Calu3 (cell line): Measurements from ENCODE around the gene TNP2. TPM values are rescaled to one million over a fixed set of nuclear protein-coding genes. Genes with fewer than 3 reads are reported as not detected.

Experiments used
- BruUV-seq: library from RNA; stranded (reverse); fragments of 400-500 nt; replicated peaks from 2 replicates; lab custom pipeline; 2021; lab: Mats Ljungman, UMichigan
- CTCF ChIA-PET: fragments of 300-600 bp; sonication (Branson Sonifier 250); formaldehyde crosslinking; loops from one replicate; lab custom pipeline; 2022; ENCODE audit warnings: antibody characterized with exemption; lab: Charles Lee
- DNase-seq: peaks from one replicate; pipeline ENCODE4 v3.0.0; 2022
- H3K27ac Mint-ChIP-seq: one replicate; pipeline ENCODE4 v1.8.0; 2022; ENCODE audit warnings: mixed read lengths; ENCODE audit not compliant: unreplicated experiment
- H3K27me3 Mint-ChIP-seq: one replicate; pipeline ENCODE4 v1.8.0; 2022; ENCODE audit warnings: mixed read lengths; ENCODE audit not compliant: unreplicated experiment
- H3K36me3 Mint-ChIP-seq: one replicate; pipeline ENCODE4 v1.8.0; 2022; ENCODE audit warnings: mild to moderate bottlenecking, moderate library complexity, mixed read lengths; ENCODE audit not compliant: insufficient read depth, unreplicated experiment
- H3K4me1 Mint-ChIP-seq: one replicate; pipeline ENCODE4 v1.8.0; 2022; ENCODE audit warnings: mild to moderate bottlenecking, low read depth, mixed read lengths; ENCODE audit not compliant: unreplicated experiment
- H3K4me3 Mint-ChIP-seq: one replicate; pipeline ENCODE4 v1.8.0; 2022; ENCODE audit warnings: mild to moderate bottlenecking, low read depth, moderate library complexity, mixed read lengths; ENCODE audit not compliant: unreplicated experiment
- H3K9me3 Mint-ChIP-seq: one replicate; pipeline ENCODE4 v1.8.0; 2022; ENCODE audit warnings: low read depth, mixed read lengths; ENCODE audit not compliant: unreplicated experiment
- CTCF ChIP-seq: fragments of 200-600 bp; IDR thresholded peaks from one replicate; pipeline ENCODE4 v1.8.0; 2022; ENCODE audit warnings: antibody characterized with exemption; ENCODE audit not compliant: unreplicated experiment
- intact Hi-C: fragments of 100-400 bp; cut with micrococcal nuclease; formaldehyde crosslinking; loops from one replicate; pipeline ENCODE4 v1.10.0; 2022; ENCODE audit not compliant: unreplicated experiment
- total RNA-seq: library from RNA; stranded (reverse); gene quantifications from 2 replicates; pipeline ENCODE4 v1.2.3, GENCODE V29; 2022

Gene TNP2
- total RNA-seq, 1 experiment from 2014 or later, result not detected

DNA sequence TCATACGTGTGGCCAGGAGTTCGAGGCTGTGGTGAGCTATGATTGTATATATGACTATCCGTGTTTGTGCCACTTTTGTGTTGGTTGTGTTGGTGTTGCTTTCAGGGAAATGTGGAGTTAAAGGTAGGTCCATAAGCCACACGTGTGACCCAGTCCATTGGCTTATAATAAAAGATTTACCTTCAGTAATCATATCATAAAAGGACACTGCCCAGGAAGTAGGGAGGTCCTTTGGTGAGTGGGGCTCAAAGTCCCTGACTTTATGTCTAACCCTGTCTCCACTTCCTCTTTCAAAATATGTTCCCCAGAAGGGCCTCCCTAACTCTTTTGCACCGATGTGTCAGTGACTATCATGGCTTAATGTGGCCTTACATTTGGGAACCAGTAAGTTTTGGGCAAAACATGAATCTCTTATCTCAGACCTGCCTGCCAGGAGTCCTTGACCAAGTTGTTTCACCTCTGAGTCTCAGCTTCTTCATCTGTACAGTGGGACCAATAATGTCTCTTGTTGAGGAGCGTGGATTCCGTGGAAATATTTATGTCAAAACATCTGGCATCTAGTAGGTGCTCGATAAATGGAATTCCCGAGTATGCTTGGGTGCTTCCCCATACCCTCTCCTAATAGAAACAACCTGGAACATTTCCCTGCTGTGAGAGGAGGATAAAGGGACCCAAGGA is 4.8 kb downstream of the TNP2 start:
- TF ChIP-seq CTCF, result no peak
- H3K9me3 Mint-ChIP-seq, result peaks cover 4% of the 10 kb centered on the region
- H3K4me1 Mint-ChIP-seq, result peaks cover 17% of the 10 kb centered on the region
- H3K27me3 Mint-ChIP-seq, result no peaks in the 10 kb centered on the region
- CTCF ChIA-PET, result interaction anchor here (1.2 kb wide), 1 partner anchor 33 kb away, joined by 5 read pairs; no protein-coding TSS in a partner anchor
- no peaks in the 10 kb centered on the region for H3K36me3 Mint-ChIP-seq
- no TSS peak for BruUV-seq
- DNase-seq, result no peak
- H3K4me3 Mint-ChIP-seq, result no peak overlapping the region
- intact Hi-C loops, result no loop called here
- no peak overlapping the region for H3K27ac Mint-ChIP-seq

DNA sequence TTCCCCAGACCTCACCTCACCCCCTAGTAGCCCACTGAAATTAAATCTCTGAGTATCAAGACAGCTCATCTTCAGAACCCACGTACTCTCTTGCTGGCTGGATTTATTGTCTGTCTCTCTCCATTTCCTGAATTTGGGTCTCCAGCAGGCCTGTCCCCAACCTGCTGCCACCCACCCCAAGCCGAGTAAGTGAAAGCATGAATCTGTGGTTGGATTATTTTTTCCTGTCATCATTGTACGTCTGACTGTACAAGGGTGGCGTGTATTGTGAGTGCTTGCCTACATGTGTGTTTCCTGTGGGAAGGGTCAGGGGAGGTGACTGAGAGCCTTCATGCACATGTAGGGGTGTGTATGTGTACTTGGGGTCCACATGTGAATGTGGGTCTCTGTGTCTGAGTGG is 5.4 kb downstream of the TNP2 start:
- no peak for DNase-seq
- H3K36me3 Mint-ChIP-seq, result no peaks in the 10 kb centered on the region
- intact Hi-C loops, result no loop called here
- H3K4me3 Mint-ChIP-seq, result no peak overlapping the region
- CTCF ChIA-PET, result no interaction called here
- H3K4me1 Mint-ChIP-seq, result peaks cover 21% of the 10 kb centered on the region
- no TSS peak for BruUV-seq
- no peak for TF ChIP-seq CTCF
- peaks cover 4% of the 10 kb centered on the region for H3K9me3 Mint-ChIP-seq
- H3K27ac Mint-ChIP-seq, result no peak overlapping the region
- no peaks in the 10 kb centered on the region for H3K27me3 Mint-ChIP-seq

- CTCF ChIA-PET, result no interaction called here
- intact Hi-C loops, result no loop called here
- no peaks in the 10 kb centered on the region for H3K36me3 Mint-ChIP-seq
- no TSS peak for BruUV-seq
- DNase-seq, result no peak
- no peak for TF ChIP-seq CTCF
- no peak overlapping the region for H3K4me3 Mint-ChIP-seq
- H3K9me3 Mint-ChIP-seq, result no peaks in the 10 kb centered on the region
- H3K4me1 Mint-ChIP-seq, result peaks cover 21% of the 10 kb centered on the region
- no peak overlapping the region for H3K27ac Mint-ChIP-seq
- H3K27me3 Mint-ChIP-seq, result no peaks in the 10 kb centered on the region
These were observed 6.2 kb downstream of the TNP2 start for GRCh38 chr16:11262915-11263314.

DNA sequence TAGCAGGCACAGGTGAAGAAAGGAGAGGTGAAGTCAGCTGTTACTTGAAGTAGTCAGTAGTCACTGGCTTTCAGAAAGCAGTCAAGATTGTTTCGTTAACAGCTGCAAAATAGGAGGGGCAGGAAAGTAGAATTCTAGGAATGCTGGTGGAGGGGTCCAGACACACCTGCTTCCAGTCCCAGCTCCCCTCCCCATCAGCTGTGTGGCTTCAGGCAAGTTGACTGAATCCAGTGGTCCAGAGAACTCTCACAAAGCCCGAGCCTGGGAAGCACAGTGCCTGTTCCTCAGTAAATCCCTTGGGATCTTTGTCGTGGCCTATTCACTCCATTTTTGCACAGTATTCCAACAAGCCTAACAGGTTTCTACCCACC is 8.5 kb downstream of the TNP2 start:
- TF ChIP-seq CTCF, result no peak
- Mint-ChIP-seq H3K4me1 (peaks cover 29% of the 10 kb centered on the region), H3K27ac (no peak overlapping the region), H3K36me3 (peaks cover 19% of the 10 kb centered on the region), H3K9me3 (no peaks in the 10 kb centered on the region), H3K27me3 (no peaks in the 10 kb centered on the region), H3K4me3 (no peak overlapping the region)
- intact Hi-C loops, result no loop called here
- no peak for DNase-seq
- no TSS peak for BruUV-seq
- CTCF ChIA-PET, result interaction anchor here (0.5 to 1.1 kb wide), 3 partner anchors 37 to 868 kb away, joined by 3 to 4 read pairs (median 3); no protein-coding TSS in a partner anchor
